ENCODE data around the gene ECHDC3.

Gene ECHDC3

DNA sequence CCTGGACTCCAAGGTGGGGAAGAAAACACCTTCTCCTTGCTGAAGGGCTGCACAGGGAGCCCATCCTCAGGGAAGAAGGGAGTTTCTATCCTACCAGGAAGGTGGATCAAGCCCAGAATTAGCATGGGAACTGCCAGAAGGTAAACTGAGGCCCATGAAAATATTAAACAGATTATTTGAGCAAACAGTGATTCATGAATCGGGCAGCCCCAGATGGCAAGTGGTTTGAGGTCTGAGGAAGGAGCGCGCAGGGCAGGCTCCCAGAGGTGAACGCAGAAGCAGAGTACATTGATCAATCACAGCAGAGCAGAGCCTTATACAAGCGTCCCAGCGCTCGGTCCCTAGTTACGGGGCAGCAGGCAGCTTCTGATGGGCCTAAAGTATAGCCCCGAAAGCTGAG lies 45.2 kb downstream of the ECHDC3 start:
- no peak for DNase-seq

DNA sequence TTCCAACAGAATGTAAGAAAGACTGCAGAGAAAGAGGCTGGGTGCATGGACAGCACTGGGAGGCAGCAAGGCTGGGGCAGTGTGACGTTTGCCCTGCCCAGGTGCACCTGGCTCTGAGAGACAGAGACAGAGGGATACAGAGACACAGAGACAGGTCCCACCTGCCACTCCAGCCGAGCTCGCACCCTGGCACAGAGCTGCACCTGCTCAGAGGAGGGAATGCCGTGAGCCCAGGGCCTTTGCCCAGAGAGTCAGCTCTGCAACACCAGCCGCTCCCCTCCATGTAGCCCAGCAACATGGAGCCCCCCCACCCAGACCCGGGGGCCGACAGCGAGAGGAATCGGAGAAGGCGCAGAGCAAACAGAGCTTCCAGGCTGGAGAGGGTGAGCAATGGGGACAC lies 45.7 kb downstream of the ECHDC3 start:
- DNase-seq: no peak

DNA sequence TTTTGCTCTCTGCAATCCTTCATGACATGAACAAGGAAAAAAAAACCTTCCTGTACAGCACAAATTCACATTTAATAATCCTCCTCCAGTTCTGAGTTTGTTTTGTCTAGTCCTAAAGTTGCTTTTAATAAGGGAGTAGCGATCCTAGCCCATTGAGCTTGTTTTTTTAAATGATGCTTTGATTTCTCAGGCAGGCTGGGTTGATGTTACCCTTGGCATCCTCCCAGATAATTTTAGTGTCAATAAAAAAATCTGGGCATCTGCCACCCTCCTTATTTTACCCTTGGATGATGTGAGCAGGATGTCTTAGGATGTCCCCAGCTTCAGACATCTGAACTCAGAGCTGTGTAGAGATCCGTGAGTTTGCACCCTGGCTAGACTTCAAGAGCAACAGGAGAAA lies 47.1 kb downstream of the ECHDC3 start:
- no peak for DNase-seq

DNA sequence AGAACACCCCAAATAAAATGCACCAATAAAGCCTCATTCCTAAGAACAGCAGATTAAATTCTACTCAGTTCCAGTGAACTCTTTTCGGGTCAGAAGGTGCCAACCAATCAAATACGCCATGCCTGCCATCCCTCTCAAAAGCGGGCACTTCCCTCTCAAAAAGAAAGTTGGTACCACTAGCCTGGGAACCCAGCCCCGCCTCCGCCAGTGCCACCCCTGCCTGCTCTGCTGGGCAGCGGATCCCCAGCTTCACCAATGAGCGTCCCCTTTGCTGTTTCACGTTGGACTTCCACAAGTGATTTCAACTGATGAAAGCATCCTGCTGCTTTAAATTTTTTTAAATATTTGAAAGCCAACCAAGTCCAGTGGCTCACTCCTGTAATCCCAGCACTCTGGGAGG lies 47.8 kb downstream of the ECHDC3 start:
- DNase-seq: no peak

DNA sequence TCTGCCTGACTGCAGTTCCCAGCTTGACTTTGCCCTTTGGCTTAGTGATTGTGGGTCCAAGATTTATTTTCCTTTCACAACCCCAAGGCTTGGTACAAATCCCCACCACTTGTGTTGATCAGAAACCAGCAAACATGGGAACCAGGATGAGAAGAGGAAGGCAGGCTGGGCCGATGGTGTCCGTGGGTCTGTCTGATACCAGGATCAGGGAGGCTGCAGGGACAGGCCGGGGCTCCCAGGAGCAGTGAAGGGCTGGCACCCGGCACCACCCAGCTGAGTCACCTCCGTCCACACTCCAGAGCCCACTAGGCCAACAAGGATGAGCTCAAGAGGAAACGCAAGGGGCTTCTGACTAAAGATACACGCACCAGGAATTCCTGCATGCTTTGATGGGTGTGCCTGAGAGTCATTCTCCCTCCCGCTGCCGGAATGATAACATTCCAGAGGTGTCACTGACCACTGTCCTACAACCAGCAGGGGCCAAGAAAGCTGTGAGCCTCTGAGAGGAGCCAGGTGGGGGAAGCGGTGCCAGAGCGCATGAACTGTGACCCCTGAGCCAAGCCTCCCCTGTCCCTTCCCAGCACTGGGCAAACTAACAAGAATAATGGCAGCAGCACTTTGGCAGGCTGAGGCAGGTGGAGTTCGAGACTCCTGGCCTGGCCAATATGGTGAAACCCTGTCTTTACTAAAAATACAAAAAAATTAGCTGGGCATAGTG lies 51.7 kb downstream of the ECHDC3 start:
- DNase-seq: no peak

DNA sequence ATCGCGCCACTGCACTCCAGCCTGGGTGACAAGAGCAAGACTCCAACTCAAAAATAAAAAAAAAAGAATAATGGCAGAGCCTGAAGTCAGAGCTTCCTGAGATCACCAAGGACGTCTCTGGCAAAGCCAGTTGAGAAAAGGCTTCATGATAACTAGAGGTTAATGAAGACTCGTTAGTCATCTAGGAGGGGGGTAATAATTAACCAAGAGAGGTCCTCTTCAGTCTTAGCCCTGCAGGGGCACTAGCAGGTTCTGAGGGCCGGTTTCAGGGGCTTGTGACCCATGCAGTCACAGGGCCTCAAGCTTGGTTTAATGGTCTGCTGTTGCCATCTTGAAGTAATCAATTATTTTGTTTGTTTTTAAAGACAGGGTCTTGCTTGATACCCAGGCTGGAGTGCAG lies 52.4 kb downstream of the ECHDC3 start:
- DNase-seq: no peak

DNA sequence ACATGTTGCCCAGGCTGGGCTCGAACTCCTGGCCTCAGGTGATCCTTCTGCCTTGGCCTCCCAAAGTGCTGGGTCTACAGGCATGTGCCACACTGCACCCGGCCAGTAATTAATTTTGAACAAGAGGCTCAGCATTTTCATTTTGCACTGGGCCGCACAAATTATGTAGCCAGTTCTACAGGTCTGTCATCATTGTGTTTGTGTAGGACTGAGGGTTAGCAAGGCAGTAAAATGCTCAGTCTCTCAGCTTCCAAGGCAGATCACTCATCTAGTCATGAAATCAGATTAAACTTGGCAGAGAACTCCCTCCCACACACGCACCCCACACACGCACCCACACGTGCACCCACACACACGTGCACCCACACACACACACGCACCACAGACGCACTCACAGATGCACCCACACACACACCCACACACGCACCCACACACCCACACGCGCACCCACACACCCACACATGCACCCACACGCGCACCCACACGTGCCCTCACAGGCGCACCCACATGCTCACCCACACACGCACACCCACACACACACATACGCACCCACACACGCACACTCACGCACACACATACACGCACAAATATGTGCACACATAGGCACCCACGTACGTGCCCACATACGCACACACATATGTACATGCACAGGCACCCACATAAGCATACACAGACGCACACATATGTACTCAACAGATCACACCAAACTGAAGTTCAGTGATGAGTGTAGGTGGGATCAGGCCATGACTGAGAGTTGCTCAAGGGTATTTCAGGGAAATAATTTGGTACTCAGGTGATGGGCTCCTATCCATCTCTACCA lies 53.1 kb downstream of the ECHDC3 start:
- DNase-seq: no peak

DNA sequence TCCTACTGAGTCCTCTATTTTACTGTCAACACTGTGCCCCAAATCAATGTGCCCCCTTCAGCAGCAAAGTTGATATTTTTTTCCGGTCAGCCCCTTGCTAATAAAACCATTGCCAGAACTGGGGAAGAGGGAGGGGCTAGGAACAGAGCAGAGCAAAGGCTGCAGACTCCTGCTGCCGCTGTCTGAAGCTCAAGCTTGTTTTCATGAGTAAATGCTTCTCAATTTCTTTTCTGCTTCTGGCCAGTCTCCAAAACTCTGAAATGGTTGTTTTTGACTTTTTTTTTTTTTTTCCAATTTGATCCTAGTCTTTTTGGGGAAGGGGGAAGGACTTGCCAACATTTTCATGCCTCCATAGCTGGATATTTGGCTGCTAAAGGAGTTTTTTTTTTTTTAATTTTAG lies 54.3 kb downstream of the ECHDC3 start:
- DNase-seq: no peak

DNA sequence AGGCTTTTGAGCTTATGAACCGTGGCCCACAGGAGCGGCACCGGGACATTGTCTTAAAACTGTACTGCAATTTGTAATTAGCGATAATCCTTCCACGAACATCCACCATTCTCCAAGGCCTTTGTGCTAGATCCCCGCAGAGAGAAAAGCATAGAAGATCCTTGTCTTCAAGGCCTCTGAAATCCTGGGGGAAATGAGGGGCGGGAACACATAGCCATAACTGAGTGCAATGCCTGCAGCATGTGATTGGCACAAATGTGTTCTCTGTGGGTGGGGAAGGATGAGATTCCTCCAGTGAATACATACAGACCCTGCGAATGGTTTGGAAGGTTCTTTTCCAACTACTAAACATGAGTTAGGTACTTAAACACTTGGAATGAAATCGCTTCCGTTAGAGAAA lies 55.1 kb downstream of the ECHDC3 start:
- DNase-seq: no peak

DNA sequence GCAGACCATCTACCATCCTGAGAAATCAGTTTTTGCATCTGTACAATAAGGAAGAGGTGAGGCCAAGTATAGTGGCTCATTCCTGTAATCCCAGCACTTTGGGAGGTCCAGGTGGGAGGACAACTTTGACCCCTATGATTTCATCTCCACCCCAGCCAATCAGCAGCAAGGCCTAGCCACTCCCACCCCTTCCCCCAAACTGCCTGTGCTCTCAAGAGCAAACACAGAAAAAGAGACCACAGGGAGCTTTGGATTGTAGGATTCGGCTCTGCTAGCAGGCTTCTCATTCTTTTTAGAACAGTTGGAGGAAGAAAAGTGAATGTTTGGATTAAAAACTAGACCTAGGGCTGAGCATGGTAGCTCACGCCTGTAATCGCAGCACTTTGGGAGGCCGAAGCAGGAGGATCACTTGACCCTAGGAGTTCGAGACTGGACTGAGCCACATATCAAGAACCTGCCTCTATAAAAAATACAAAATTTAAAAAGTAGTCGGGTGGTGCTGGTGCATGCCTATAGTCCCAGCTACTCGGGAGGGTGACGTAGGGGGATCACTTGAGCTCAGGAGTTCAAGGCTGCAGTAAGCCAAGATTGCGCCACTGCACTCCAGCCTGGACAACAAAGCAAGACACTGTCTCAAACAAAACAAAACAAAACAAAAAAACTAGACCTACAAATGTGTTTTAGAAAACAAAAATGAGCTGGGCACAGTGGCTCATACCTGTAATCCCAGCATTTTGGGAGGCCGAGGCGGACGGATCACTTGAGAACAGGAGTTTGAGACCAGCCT lies 55.9 kb downstream of the ECHDC3 start:
- DNase-seq: no peak

DNA sequence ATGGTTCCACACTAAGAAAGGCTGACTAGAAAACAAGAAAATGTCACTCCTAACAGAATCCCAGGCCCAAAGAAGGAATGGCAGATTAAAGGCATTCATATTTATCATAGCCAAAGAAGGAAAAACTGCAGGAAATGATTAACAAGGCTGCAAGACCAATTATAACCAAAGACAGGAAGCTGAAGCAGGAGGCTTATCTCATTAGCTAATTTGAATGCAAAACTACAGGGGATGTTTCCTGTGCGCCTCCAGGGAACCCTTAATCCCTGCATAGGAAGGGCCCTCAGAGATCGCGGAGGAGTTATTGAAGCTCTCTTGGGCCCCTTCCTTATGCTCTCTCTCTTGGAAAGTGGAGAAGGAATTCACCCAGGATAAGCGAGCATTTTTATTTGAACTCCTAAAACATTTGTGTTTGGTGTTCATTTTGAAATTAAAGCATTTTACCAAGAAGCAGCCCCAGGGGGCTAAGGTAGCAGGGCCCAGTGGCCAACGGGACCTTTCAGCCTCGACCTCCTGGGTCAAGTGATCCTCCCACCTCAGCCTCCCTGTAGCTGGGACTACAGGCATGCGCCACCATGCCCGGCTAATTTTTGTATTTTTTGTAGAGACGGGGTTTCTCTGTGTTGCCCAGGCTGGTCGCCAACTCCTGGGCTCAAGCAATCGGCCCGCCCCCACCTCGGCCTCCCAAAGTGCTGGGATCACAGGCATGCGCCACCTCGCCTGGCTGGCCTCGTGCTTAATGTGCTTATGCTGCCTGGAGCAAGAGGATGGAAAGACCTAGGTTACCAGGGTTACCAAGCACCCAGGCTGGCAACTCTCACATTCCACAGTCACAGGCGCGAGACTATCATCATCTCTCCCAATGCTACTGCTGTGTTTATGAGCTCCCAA lies 56.9 kb downstream of the ECHDC3 start:
- DNase-seq: no peak

DNA sequence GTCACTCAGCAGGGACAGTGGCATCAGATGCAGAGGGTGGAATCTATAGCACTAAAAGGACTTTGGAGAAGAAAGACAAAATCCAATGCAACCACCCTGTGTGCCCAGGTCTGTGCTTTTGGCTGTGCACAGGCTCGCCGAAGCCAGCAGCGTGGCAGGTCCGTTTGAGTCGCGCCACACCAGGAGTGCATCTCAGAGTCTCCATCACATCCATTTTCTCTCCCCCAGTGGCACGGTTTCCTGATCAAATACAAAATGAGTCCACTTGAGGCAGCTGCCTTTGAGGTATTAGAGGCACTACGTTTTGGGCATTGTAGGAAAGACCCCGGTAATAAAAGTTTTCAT lies 57.5 kb downstream of the ECHDC3 start:
- DNase-seq: no peak

DNA sequence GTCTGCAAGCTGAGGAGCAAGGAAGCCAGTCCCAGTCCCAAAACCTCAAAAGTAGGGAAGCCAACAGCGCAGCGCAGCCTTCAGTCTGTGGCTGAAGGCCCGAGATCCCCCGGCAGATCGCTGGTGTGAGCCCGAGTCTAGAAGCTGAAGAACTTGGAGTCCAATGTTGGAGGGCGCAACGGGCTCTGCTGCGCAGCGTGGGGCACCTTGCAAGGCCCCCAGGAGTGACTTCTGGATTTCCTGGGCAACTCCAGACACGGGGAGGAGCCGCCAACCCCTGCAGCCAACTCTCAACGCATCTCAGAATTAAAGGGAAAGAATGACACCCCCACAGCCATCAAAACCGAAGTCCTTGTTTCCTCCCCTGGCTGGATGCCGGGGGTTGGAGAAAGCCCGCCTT lies 62.2 kb downstream of the ECHDC3 start:
- no peak for DNase-seq

DNA sequence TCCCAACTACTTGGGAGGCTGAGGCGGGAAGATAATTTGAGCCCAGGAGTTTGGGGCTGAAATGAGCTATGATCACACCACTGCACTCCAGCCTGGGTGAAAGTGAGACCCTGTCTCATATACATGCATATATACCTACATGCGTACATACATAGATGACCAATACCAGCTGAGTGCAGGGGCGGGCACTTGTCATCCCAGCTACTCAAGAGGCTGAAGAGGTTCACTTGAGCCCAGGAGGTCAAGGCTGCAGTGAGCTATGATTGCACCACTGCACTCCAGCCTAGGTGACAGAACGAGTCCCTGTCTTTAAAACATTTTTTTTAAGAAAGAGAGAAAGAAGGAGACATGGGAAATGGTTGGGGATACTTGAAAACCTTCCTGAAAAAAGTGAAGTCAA lies 63.6 kb downstream of the ECHDC3 start:
- no peak for DNase-seq

DNA sequence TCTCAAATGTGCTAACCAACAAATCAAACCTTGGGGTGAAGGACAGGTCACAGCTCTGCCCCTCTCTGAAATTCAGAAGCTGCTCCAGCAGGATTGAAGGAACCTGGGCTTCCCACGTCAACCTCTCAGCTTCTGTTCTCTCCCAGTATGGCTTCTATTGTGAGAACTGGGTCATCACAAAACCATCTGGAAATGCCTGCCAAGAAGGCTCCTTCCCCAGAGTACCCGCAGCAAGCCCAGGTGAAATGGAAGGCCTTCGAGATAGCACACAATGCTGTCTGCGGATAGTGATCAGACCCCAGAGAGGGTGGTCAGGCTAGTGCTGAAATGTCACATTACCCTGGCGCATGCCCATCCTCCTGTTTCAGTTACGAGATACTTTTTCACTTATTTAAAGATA lies 64.5 kb downstream of the ECHDC3 start:
- DNase-seq: no peak

DNA sequence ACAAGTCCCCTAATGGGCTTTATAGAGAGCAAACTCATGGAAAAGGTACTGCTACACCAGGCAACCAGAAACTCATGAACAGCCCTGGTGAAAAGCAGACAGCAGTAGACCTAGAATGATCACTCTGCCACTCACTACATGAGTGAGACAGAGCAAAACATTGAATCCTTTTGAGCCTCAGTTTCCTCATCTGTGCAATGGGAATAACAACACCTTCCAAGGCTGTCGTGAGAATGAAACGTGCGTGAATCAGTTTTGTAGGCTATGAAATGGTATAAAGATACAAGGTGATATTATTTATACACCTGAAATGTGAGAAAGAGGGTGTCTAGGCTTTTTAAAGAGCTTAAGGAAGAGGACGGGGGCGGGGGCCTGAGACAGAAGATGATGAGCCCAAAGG lies 66.6 kb downstream of the ECHDC3 start:
- DNase-seq: no peak

DNA sequence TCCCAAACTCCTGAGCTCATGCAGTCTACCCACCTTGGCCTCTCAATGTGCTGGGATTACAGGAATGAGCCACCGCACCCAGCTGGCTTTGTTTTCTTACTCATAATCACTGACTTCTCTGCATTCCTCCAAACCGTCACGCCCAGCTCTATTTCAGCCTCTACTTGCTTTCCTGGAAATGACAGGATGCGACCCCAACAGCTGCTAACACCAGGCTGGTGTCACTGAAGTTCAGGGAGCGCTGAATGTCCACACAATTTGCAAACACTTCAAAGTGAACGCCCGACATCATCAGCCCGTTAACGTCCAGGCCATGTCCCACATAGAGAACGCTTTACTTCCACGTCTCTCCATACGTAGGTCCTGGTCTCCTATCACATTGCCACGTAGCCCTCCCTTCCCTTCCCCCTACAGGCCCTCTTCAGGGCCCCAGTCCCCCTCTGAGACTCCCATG lies 68.2 kb downstream of the ECHDC3 start:
- DNase-seq: no peak

DNA sequence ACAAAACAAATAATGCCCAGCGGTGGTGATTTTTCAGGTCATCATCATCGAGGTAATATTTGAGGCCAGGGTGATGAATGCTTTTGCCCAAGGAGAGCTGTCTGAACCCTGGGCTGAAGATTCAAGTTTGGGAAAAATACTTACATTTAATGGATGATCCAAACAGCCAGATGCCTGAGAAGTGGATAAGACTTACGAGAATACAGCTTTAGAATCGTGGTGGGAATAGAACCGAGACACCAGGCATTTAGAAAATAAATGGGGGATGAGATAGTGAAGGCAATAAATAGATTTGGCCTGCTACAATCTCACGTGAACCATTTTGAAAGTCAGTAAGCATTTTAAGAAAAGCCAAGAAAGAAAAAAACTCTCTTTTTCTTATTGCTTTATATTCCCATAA lies 68.8 kb downstream of the ECHDC3 start:
- DNase-seq: no peak

DNA sequence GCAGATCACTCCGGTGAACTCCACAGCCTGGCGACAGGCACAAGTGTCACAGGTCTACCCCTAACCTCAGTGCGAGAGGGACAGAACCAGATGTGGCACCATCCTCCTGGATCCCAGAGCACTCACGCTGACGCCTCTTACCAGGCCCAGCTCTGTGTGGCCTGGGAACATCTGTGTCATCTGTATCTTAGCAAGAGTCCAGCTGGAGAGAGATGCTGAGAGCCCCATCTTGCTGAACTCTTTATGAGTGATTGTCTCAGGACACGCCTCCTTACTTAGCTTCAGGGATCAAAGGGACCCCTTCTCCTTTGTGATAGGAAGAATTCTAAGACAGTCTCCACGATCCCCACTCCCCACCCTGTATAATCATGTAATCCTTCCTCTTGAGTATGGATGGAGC lies 71.0 kb downstream of the ECHDC3 start:
- DNase-seq: no peak
